IMR-90 (cell line): ENCODE results near the gene LMNB1.

Source experiments
- POLR2A ChIP-seq: IDR thresholded peaks from 2 replicates; pipeline ENCODE4 v1.6.1; 2012; ENCODE audit warnings: mild to moderate bottlenecking, low read depth, low read length
- TF ChIP-seq, protein P1 (sequence below): fragments of 150-350 bp; IDR thresholded peaks from 2 replicates; pipeline ENCODE4 v1.6.1; 2017; ENCODE audit warnings: mild to moderate bottlenecking, antibody characterized with exemption, low read length, low read depth

DNA sequence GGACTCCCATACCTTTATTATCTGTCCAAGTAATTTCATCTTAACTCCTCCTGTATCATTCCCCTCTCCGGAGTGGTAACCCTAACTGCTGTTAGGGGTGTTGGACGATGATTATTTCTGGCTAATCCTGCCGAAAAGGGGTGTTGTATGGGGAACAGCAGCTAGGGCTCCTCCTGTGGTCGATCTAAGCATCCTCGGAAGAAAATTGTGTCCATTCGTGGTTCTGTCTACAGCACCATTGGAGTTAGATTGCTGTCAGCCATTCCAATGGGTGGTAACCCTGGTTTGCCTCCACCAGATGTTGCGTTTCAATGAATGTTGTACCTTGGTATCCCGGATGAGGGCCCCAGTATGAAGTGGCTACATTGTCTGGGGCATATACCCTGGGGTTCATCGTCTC lies 35.6 kb upstream of the LMNB1 start:
- TF ChIP-seq POLR2A, result no peak
- TF ChIP-seq, protein P1, sequence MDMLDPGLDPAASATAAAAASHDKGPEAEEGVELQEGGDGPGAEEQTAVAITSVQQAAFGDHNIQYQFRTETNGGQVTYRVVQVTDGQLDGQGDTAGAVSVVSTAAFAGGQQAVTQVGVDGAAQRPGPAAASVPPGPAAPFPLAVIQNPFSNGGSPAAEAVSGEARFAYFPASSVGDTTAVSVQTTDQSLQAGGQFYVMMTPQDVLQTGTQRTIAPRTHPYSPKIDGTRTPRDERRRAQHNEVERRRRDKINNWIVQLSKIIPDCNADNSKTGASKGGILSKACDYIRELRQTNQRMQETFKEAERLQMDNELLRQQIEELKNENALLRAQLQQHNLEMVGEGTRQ, result no peak
